ENCODE results near the gene FREM2.

FREM2 gene

GRCh38 chr13:38763446-38764381 lies 76.8 kb downstream of the FREM2 start:
- no peak for DNase-seq

GRCh38 chr13:38766799-38767198 lies 79.9 kb downstream of the FREM2 start:
- no peak for DNase-seq

GRCh38 chr13:38767506-38768265 lies 80.8 kb downstream of the FREM2 start:
- no peak for DNase-seq

GRCh38 chr13:38769526-38769925 lies 82.6 kb downstream of the FREM2 start:
- no peak for DNase-seq

GRCh38 chr13:38775085-38775484 lies 88.2 kb downstream of the FREM2 start:
- DNase-seq, result no peak

GRCh38 chr13:38777347-38778119 lies 90.7 kb downstream of the FREM2 start:
- DNase-seq, result no peak

- no peak for DNase-seq
Measured at GRCh38 chr13:38781539-38781938, 94.7 kb downstream of the FREM2 start.

- no peak for DNase-seq
Measured at GRCh38 chr13:38784036-38784880, 97.4 kb downstream of the FREM2 start.

- no peak for DNase-seq
Measured at GRCh38 chr13:38785042-38785441, 98.2 kb downstream of the FREM2 start.

- DNase-seq, result no peak
Measured at GRCh38 chr13:38785490-38785889, 98.6 kb downstream of the FREM2 start.

GRCh38 chr13:38787550-38787949 lies 100.7 kb downstream of the FREM2 start:
- DNase-seq, result no peak

- no peak for DNase-seq
Measured at GRCh38 chr13:38796890-38797289, 110.0 kb downstream of the FREM2 start.

GRCh38 chr13:38803531-38803930 lies 116.7 kb downstream of the FREM2 start:
- DNase-seq, result no peak

GRCh38 chr13:38804061-38804460 lies 117.2 kb downstream of the FREM2 start:
- DNase-seq, result no peak

GRCh38 chr13:38804536-38804935 lies 117.7 kb downstream of the FREM2 start:
- DNase-seq, result no peak

GRCh38 chr13:38814331-38814730 lies 127.5 kb downstream of the FREM2 start:
- DNase-seq, result no peak

GRCh38 chr13:38819053-38819452 lies 132.2 kb downstream of the FREM2 start:
- no peak for DNase-seq

- no peak for DNase-seq
Measured at GRCh38 chr13:38819596-38819995, 132.7 kb downstream of the FREM2 start.

- DNase-seq, result no peak
Measured at GRCh38 chr13:38821770-38822551, 135.1 kb downstream of the FREM2 start.

- DNase-seq, result no peak
Measured at GRCh38 chr13:38824342-38824741, 137.5 kb downstream of the FREM2 start.

- no peak for DNase-seq
Measured at GRCh38 chr13:38826182-38826813, 139.4 kb downstream of the FREM2 start.

All from MV-4-11 (cell line).